Keratinocyte (primary cell): ENCODE measurements around the gene RAD51AP2. TPM values are rescaled to one million over a fixed set of nuclear protein-coding genes. Genes with fewer than 3 reads are reported as not detected.

Experiments
- DNase-seq: peaks from one replicate; pipeline ENCODE4 v3.0.0-alpha.2; 2011; ENCODE audit warnings: low read depth, missing footprints, low spot score
- FAIRE-seq: peaks from 2 replicates; lab custom pipeline; 2011; peaks lifted over from hg19 to GRCh38; lab: Jason Lieb, UNC
- H2AFZ ChIP-seq: 2 replicates; pipeline ENCODE4 v1.6.0; 2012; ENCODE audit warnings: low read length, control low read depth, inconsistent platforms; ENCODE audit not compliant: control insufficient read depth
- H3K27ac ChIP-seq: 2 replicates; pipeline ENCODE4 v1.5.1; 2011; ENCODE audit warnings: low read length; ENCODE audit not compliant: control insufficient read depth, insufficient read depth
- H3K27me3 ChIP-seq: 3 replicates; pipeline ENCODE4 v1.6.0; 2011; ENCODE audit warnings: low read length; ENCODE audit not compliant: control insufficient read depth, insufficient read depth; ENCODE audit errors: extremely low read depth
- H3K36me3 ChIP-seq, 2 experiments: 2 replicates in 1 of 2; 3 replicates in 1 of 2; pipeline ENCODE4 v1.5.1; 2011; ENCODE audit warnings: low read length in 2 of 2, mild to moderate bottlenecking in 1 of 2; ENCODE audit not compliant: control insufficient read depth in 2 of 2, insufficient read depth in 2 of 2; ENCODE audit errors: extremely low read depth in 1 of 2
- H3K4me1 ChIP-seq: 3 replicates; pipeline ENCODE4 v1.5.1; 2011; ENCODE audit warnings: low read length; ENCODE audit not compliant: control insufficient read depth, insufficient read depth; ENCODE audit errors: extremely low read depth
- H3K4me2 ChIP-seq: 3 replicates; pipeline ENCODE4 v1.6.0; 2011; ENCODE audit warnings: low read depth, low read length; ENCODE audit not compliant: control insufficient read depth, insufficient read depth; ENCODE audit errors: extremely low read depth
- H3K4me3 ChIP-seq, 3 experiments: fragments of 200-600 bp in 1 of 3; sonication (generic) in 1 of 3; 2 replicates in 2 of 3; 3 replicates in 1 of 3; pipeline ENCODE4 v1.5.1; 2011 to 2016; ENCODE audit warnings: low read length in 3 of 3, mild to moderate bottlenecking in 3 of 3, control low read depth in 2 of 3, inconsistent platforms in 1 of 3, low read depth in 1 of 3, mixed read lengths in 1 of 3, mixed run types in 1 of 3, moderate library complexity in 1 of 3; ENCODE audit not compliant: control insufficient read depth in 2 of 3, insufficient read depth in 2 of 3; ENCODE audit errors: extremely low read depth in 1 of 3
- H3K79me2 ChIP-seq: 2 replicates; pipeline ENCODE4 v1.6.0; 2012; ENCODE audit warnings: low read length; ENCODE audit not compliant: control insufficient read depth, insufficient read depth
- H3K9ac ChIP-seq: 3 replicates; pipeline ENCODE4 v1.6.0; 2011; ENCODE audit warnings: low read length; ENCODE audit not compliant: control insufficient read depth, insufficient read depth; ENCODE audit errors: extremely low read depth
- H3K9me1 ChIP-seq: 3 replicates; pipeline ENCODE4 v1.6.0; 2011; ENCODE audit warnings: low read length; ENCODE audit not compliant: control insufficient read depth, insufficient read depth; ENCODE audit errors: extremely low read depth
- H3K9me3 ChIP-seq: 2 replicates; pipeline ENCODE4 v1.5.1; 2012; ENCODE audit warnings: low read depth, low read length; ENCODE audit not compliant: control insufficient read depth
- H4K20me1 ChIP-seq: 3 replicates; pipeline ENCODE4 v1.6.0; 2011; ENCODE audit warnings: low read length; ENCODE audit not compliant: control insufficient read depth, insufficient read depth; ENCODE audit errors: extremely low read depth
- CTCF ChIP-seq, 3 experiments: IDR thresholded peaks in 1 of 3; conservative IDR thresholded peaks in 1 of 3; optimal IDR thresholded peaks in 1 of 3; 2 replicates in 2 of 3; 3 replicates in 1 of 3; pipeline versions ENCODE3 to v1.5.1; 2011; ENCODE audit warnings: low read length in 3 of 3, mild to moderate bottlenecking in 3 of 3, moderate library complexity in 2 of 3, control low read depth in 1 of 3, inconsistent platforms in 1 of 3; ENCODE audit not compliant: insufficient read depth in 2 of 3; ENCODE audit errors: extremely low read depth in 1 of 3
- EZH2 ChIP-seq: IDR thresholded peaks from one replicate; pipeline ENCODE4 v1.6.1; 2012; ENCODE audit warnings: inconsistent platforms, mild to moderate bottlenecking, low read length, moderate library complexity
- dilution Hi-C: fragments of 300-500 bp; cut with MboI; formaldehyde crosslinking; loops from one replicate; pipeline ENCODE4 v1.7.0; 2020; ENCODE audit warnings: low sequenced_read_pairs; ENCODE audit not compliant: extremely low pct_ligation_motif_present
- polyA plus RNA-seq, 5 experiments: library from polyadenylated mRNA; depleted of rRNA in 3 of 5; stranded (reverse) in 3 of 5; stranded (forward) in 1 of 5; unstranded in 1 of 5; fragments of >200 nt; gene quantifications; 1 replicate in 1 of 5; 2 replicates in 3 of 5; 3 replicates in 1 of 5; pipeline versions ENCODE4 v1.2.1 to v1.2.3, GENCODE V29; 2011 to 2012; ENCODE audit warnings: missing spikeins in 2 of 5, low read depth in 1 of 5, low replicate concordance in 1 of 5

RAD51AP2 gene
- polyA plus RNA-seq, 1 donor (not counting 4 experiments of a cell fraction or from before 2014, with no cell fraction given), result 0.12 TPM

GRCh38 chr2:17471979-17472378 lies 46.3 kb downstream of the RAD51AP2 start:
- Histone ChIP-seq H3K9me1 (no peaks in the 10 kb centered on the region), H3K4me2 (no peak overlapping the region), H3K9ac (no peak overlapping the region), H3K27me3 (no peaks in the 10 kb centered on the region), H3K79me2 (no peaks in the 10 kb centered on the region), H3K36me3 (no peaks in the 10 kb centered on the region), H4K20me1 (no peaks in the 10 kb centered on the region), H3K4me1 (peaks cover 29% of the 10 kb centered on the region), H3K9me3 (peaks cover 2% of the 10 kb centered on the region), H2AFZ (no peak overlapping the region), H3K27ac (no peak overlapping the region), H3K4me3 (no peak overlapping the region)
- dilution Hi-C loops, result no loop called here
- FAIRE-seq (no peak), DNase-seq (no peak)
- no peak for TF ChIP-seq EZH2
- TF ChIP-seq CTCF (optimal IDR thresholded peaks at IDR 0.05 in 1 of 3, IDR thresholded peaks at IDR 0.05 in 1 of 3, conservative IDR thresholded peaks at IDR 0.05 in 1 of 3; ENCODE audit: extremely low read depth in 1 of 3, insufficient read depth in 2 of 3, low read length in 3 of 3), result no peak

GRCh38 chr2:17470855-17471641 lies 47.2 kb downstream of the RAD51AP2 start:
- Histone ChIP-seq H3K9ac (no peak overlapping the region), H3K36me3 (no peaks in the 10 kb centered on the region), H3K27me3 (no peaks in the 10 kb centered on the region), H2AFZ (peak overlapping the region; percentile 20), H3K79me2 (no peaks in the 10 kb centered on the region), H3K9me3 (peaks cover 2% of the 10 kb centered on the region), H3K4me3 (no peak overlapping the region), H3K9me1 (no peaks in the 10 kb centered on the region), H3K4me2 (peak overlapping the region; percentile 49), H3K27ac (peak overlapping the region; percentile 36), H3K4me1 (peaks cover 20% of the 10 kb centered on the region), H4K20me1 (no peaks in the 10 kb centered on the region)
- FAIRE-seq (peak; percentile 76), DNase-seq (no peak)
- dilution Hi-C loops, result no loop called here
- TF ChIP-seq EZH2 (no peak), CTCF (optimal IDR thresholded peaks at IDR 0.05 in 1 of 3, IDR thresholded peaks at IDR 0.05 in 1 of 3, conservative IDR thresholded peaks at IDR 0.05 in 1 of 3; ENCODE audit: extremely low read depth in 1 of 3, insufficient read depth in 2 of 3, low read length in 3 of 3) (peak; percentile 39 to 59 (median 57))
